Renal cortical epithelial cell (primary cell): Measurements from ENCODE around the gene CHST15. TPM values are rescaled to one million over a fixed set of nuclear protein-coding genes. Genes with fewer than 3 reads are reported as not detected.
A peak's percentile ranks its signal among the peaks of the same experiment; 100 is the strongest.

ENCODE experiments used
- DNase-seq: peaks from one replicate; pipeline ENCODE4 v3.0.0-alpha.2; 2011; ENCODE audit warnings: low read depth
- total RNA-seq: library from RNA; depleted of rRNA; stranded (reverse); fragments of >200 nt; gene quantifications from 2 replicates; pipeline ENCODE4 v1.2.3, GENCODE V29; 2014

CHST15 gene, protein sequence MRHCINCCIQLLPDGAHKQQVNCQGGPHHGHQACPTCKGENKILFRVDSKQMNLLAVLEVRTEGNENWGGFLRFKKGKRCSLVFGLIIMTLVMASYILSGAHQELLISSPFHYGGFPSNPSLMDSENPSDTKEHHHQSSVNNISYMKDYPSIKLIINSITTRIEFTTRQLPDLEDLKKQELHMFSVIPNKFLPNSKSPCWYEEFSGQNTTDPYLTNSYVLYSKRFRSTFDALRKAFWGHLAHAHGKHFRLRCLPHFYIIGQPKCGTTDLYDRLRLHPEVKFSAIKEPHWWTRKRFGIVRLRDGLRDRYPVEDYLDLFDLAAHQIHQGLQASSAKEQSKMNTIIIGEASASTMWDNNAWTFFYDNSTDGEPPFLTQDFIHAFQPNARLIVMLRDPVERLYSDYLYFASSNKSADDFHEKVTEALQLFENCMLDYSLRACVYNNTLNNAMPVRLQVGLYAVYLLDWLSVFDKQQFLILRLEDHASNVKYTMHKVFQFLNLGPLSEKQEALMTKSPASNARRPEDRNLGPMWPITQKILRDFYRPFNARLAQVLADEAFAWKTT
- total RNA-seq = 33.7 and 38.3 TPM in 2 replicates

GRCh38 chr10:124092860-124093773 is at the start of gene CHST15:
CHST15 (minus strand) TSS chr10:124093598; CDS start chr10:124046212, 47,386 bp downstream.
- peak; percentile 58 for DNase-seq

DNA sequence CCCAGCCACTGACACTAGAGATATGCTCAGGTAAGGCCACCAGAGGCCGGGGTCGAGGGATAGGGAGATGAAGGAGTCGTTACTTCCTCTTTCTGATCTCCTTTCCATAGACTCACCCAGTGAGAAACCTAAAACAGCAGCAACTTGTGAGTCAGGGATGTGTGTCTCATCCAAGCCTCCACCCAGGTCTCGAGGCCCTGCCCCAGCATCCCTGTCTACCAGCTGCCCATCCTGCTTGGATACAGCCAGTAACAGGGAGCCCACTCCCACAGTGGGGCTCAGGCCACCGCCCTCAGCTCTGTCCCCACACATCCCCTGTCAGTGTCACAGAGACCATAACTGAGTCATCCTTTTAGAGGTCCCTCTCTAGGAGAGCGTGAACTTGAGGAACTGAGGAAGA is 49.6 kb upstream of the CHST15 start:
- DNase-seq = no peak

GRCh38 chr10:124142006-124142739 is 48.8 kb upstream of the CHST15 start:
- DNase-seq = no peak

- DNase-seq = no peak
These were observed 45.5 kb upstream of the CHST15 start for GRCh38 chr10:124138883-124139348.

DNA sequence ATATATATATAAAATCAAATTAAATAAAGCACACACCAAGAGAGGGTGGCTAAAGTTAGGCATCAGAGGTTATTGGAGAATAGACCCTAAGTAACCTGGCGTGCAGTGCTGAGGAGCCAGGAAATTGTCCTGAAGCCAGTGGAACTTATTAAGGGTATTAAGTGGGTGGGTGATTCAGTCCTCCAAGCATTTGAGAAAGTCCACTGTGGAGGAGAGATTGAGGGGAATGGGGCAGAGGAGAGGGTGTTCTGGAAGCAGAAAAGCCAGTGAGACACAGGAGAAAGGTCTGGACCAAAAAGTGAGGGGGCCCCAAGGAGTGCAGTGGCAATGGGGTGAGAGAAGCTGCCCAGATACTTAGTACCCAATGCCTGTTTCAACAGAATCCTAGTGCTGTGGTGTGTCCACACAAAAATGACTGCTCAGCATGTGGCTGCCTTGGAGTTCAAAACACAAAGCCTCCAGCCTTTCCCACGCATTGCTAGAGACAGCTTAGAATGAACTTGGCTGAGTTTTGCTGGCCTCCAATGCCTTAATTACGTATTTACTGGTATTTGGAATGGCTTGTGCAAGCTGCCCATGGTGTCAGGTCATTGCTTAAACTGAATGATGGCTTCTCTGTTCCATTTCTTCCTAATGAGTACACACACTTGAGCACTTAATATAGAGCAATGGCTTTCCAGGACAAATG is 44.9 kb upstream of the CHST15 start:
- peak; percentile 41 for DNase-seq

DNA sequence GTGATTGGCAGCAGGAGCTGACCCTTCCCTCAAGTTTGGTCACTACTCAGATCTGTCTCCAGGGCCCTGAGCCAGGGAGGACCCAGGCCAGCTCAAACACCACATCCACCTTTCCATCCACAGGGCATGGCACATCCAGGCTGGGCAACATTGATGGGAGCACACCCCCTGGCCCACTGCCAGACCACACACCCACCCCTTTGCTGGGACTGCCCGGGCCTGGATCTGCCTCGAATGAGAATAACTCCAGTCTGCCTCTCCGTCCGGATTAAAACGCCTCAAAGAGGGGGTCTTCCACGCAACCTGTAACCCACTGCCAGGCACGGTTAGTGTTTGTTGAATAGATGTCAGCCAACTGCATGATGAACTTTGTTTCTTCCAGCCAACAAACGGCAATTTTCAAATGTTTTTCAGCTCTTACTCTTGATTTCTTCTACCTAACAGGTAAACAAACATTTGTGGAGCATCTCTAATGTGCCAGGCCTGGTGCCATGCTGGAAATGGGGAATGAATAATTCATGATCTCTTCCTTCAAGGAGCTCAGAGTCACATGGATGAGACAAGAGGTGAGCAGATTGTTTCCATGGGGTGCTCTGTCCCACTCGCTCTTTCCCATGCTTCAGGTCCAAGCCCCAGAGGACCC is 41.0 kb upstream of the CHST15 start:
- no peak for DNase-seq

DNA sequence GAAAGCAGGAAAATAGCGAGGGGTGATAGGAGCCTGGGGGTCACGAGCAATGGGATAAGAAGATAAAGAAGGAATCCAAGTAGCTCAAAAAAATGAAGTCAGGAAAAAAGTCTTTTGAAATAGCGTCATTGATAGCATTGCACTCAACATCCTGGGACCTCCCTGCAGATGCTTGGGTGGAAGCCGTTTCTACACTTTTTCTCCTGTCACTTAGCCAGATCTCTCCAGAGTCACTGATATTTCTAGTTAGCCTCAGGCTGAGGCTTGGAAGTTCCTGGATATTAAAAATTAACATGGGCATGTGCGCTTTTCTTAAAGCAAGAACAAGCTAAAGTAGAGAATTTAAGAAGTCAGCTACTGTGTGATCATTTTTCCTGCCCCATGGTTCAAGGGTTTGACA is 39.5 kb upstream of the CHST15 start:
- DNase-seq = peak; percentile 31

GRCh38 chr10:124132306-124132705 is 38.9 kb upstream of the CHST15 start:
- no peak for DNase-seq

GRCh38 chr10:124131172-124131571 is 37.8 kb upstream of the CHST15 start:
- no peak for DNase-seq

DNA sequence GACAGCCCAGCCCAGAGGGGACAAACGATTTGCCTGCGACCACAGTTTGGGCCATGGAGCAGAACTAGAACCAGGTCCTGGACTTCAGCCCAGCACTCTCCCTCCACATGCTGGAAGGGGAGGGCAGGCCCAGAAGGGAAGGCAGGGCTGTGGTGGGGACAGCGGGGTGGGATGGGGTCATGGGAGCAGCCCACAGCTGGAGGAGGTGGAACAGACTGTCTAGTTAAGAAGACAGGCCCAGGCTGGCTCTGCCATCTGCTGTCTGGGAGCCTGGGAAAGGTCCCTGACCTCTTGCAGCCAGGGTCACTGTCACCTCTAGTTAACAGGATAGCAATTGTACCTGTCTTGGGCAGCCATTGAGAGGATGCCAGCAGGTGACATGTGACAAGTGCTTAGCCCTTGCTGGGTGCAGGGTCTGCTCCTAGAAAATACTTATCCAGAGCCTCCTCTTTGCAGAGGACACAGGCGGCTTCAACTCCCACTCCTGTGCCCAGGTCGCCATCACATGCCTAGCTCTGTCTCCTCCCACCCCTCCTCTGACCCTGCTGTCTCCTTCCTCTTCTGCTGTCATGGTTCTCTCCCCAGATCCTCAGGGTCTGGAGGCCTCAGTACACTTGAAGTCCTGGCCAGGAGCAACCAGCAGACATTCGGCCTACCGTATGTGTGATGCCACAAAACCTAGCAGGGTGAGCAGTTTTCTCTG is 37.0 kb upstream of the CHST15 start:
- DNase-seq = no peak

- DNase-seq = no peak
These were observed 36.1 kb upstream of the CHST15 start for GRCh38 chr10:124129471-124129870.

DNA sequence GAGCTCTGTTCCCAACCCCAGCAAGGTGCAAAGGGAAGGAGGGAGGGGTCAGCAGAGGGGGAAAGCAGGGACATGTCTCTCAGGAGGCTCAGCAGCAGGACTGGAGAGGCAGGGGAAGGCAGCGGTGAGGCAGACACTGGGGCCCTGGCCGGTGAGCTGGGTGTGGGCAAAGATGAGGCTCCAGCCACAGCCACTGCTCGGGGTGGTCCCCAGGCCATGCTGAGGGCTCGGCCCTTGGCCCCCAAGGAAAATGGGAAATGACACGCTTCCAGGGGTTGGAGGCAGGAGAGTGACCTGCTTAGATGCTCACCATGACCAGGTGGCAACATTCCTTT is 35.4 kb upstream of the CHST15 start:
- DNase-seq = no peak

DNA sequence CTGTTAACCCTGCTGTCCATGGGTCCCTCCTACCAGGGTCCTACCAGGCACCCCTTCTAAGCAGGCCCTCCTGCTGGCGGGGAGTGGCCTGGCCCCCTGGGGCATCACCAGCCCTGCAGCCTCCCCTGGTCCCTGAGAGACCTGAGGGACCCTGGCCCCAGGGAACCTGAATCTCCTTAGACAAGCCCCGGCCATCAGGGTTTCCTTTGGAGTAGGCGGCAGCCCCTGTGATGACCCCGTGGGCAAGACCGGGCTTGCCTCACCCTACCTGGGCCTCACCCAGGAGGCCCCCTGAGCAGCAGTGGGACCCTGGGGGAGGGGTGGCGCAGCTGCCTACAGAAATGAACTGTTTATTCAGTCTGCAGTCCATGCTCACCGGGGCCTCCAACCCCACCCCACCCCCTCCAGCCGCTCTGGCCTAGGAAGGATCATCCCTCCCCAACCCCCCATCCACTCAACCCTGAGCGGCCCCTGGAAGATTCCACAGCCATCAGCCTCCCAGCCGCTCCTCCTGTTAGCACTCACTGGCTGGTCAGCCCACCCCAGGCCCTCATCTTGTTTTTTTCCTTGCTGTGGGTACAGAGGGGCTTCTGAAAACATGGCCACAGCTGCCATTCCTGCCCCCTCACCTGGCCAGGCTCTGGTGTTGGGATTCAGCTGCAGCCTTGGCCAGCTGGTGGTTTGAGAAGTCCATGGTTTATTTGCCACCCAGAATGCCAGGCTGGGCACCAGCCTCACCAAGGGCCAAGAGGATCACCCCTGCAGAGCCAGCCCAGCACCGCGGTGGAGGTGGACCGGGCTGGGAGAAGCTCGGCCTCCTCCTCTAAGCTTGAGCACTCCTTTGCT is 34.8 kb upstream of the CHST15 start:
- no peak for DNase-seq

DNA sequence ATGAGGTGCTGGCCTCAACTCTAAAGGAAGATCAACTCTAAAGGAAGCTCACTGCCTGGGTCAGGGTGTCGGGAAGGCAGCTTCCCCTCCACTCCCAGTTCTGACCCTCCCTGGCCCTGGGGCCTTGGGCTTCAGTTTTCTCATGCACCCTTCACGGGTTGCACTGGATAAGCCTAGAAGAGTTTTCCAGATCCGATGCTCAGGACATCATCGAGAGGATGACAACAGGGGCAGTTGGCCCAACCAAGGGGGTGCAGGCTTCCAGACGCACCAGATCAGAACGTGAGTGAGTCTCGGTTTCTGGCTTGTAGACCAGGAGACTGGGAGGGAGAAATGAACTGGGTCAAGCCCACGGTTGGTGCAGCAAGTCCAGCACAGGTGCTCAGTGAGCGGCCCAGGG is 34.2 kb upstream of the CHST15 start:
- no peak for DNase-seq

- DNase-seq = no peak
These were observed 33.6 kb upstream of the CHST15 start for GRCh38 chr10:124126983-124127385.

DNA sequence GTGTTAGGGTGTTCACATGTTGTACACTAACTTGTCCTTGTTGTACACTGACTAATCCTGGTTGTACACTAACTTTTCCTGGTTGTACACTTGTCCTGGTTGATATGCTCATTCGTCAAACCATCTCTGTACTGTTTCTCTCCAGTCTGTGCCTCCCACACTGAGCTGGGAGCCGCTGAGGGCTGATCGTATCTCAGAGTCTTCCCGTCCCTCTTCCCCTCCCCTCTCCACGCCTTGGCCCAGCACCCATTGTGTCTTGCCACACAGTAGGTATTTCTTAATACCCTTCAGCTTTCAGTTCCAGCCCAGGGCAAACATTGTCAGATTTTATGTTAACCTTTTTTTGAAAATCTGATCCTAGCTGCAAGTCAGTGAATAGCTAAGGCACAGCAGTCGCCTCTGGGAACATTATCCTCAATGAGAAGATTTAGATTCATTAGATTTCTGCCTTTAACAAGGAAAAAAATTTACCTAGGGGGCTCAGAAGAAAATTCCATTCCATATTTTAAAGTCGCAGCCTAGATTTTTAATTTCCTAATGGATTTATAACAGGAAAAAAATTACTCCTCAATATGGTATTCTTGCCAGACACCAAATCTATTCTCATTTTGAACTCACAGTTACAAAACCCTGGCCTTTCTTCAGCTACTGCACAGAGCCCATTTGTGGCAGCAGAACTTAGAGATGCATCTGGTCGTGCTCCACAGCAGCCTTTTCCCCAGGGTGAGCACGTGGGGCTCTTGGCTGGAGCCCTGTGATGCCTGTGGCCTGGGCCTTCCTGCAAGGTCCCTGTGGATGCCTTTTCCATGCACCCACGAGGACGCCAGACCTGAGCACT is 33.0 kb upstream of the CHST15 start:
- DNase-seq = no peak

- DNase-seq = peak; percentile 40
These were observed 32.1 kb upstream of the CHST15 start for GRCh38 chr10:124125305-124126116.
